Astrocyte of the hippocampus (primary cell): ENCODE data around the gene NPC1.
"Not testable (repeated sequence)": the region's sequence is repeated elsewhere in the genome, so short reads cannot be mapped to it uniquely, and the experiment has no call there.

ENCODE experiments used
- DNase-seq: peaks from one replicate; pipeline ENCODE4 v3.0.0; 2011; ENCODE audit warnings: low read depth, low spot score

Gene NPC1

DNA sequence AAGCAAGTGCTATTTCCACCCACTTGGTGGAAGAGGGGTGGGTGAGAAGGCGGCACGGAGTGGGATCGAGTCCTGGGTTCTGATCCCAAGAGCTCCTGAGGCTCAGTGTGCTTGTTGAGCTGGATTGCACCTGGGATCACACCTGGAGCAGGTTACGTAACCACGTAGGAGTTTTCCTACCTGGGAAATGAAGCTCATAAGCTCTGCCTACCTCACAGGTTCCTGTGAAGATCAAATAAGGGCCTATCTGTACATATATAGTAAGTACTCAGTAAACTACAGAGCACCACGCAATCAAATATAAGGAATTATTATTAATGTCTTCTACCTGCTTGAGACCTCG, 11.0 kb downstream of the NPC1 start:
- DNase-seq: no peak

DNA sequence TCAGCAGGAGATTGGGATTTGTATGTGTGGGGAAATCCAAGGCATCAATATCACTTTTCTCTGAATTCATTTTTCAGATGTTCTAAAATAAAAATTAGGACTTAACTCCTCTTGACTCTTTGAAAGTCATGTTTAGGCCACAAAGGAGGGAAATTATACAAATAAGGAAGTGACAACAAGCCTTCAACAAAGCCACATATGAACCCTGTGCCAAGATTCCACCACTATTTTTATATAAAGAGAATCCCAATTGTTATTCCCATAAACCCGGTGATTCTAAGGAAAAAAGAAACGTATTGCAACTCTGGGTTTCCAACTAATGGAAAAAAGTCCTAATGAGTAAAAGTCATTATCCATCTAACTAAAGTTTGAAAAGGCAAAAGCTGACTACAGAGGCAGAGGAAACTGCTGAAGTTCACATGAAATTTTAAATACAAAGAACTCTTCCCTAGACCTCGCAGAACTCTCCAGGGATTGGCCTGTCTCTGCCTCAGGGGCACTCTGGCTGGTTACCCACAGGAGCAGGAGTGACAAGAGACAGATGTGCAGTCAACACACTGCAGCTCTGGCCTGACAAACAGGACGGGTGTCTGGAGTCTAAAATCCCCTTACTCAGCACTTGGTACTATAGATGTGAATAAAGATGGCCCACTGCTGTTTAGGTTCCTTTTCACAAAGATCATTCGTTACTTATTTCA, 11.5 kb downstream of the NPC1 start:
- DNase-seq: no peak

DNA sequence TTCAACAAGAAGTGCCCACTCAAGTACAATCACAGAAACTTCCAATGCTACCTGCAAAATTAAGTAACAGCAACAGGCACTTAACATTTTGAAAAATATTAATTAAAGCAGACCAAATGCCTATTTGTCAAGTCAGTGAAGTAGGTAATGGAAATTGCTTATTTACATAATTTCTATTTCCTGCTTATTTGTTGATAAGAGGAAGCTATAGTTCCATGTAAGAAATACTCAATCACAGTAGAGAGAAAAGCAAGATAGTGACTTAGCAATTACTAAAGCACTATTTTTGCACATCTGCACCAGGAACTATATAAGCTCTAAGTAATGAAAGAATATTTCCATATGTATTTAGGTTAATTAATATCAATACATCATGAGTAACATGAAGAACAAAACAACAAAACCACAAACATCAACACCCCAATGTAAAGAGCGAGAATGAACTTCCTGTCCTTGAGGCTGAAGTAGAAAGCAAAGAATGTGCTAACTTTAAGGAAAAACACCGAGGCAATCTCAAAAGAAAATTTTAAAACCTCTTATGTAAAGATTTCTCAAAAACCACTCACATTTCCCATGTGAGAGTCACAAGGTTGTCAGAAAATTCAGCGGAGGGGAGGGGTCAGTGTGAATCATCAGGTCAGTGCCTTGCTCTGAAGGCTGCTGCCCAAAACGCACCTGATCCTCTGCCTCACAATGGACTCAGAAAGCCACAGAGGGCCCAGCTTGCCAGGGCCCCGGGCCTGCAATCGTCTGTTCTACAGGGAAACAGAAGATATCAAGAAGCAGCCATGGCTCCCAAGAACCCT, 12.5 kb downstream of the NPC1 start:
- peak; percentile 77 for DNase-seq

DNA sequence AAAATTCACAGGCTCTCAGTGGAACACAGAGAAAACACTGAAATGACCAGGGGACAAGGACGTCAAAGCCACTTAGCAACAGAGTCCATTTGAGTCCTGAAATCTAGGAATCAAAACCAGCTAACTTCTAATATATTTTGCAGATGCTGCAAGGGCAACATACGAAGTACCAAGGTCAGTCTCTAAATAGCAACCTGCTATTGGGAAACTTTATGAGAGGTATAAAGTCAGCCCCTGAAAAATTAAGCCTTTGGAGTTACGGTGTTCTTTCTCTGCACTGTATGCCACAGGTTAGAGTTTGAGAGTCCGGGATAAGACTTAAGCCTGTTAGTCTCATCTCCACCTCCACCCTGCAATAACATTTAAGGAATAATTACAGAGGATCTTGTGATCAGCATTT, 13.3 kb downstream of the NPC1 start:
- no peak for DNase-seq

DNA sequence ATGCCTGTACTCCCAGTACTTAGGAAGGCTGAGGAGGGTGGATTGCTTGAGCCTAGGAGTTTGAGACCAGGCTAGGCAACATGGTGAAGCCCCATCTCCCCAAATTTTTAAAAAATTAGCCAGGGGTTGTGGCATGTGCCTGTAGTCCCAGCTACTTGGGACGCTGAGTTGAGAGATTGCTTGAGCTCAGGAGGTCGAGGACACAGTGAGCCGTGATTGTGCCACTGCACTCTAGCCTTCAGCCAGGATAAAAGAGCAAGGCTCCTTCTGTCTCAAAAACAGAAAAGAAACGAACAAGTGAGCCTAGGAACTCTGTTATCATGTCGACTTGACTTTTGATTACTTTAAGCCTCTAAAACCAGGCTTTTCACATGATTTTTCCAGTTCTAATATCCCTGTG, 13.7 kb downstream of the NPC1 start:
- no peak for DNase-seq

DNA sequence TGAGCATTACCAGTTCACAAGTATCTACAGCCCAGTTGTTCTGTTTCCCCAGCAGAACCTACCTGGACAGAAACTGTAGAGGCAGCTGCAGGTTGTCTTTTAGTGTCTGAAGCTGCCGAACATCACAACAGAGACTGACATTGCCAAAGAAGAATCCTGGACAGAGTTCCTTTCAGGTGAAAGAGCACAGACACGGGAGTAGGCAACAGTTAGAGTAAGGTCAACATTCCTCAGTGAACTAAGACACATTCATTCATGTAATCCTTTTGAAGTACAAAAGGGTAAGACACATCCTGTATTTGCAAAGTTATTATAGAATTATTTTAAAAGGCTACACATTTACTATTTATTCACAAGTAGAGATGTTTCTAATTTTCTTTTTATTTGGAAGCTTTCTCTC, 14.3 kb downstream of the NPC1 start:
- no peak for DNase-seq

DNA sequence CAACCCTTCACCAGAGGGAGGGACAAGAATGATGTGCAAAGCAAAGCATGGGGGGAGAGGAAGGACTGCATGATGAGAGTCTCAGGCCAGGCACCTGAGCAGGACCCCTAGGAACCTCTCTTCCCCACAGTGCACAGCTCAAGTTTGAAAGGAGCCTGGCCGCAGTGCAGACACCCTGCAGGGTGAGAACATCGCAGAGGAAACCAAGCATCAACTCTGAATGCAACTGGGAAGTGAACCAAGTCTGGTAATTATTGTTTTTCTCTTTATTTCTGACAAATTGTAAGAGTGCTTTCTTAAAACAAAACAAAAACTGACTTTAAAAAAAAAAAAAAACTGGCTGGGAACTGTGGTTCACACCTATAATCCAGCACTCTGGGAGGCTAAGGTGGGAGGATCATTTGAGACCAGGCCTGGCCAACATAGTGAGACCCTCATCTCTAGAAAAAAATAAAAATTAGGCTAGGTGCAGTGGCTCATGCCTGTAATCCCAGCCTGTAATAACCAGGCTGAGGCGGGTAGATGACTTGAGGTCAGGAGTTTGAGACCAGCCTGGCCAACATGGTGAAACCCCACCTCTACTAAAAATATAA, 15.3 kb downstream of the NPC1 start:
- no peak for DNase-seq

DNA sequence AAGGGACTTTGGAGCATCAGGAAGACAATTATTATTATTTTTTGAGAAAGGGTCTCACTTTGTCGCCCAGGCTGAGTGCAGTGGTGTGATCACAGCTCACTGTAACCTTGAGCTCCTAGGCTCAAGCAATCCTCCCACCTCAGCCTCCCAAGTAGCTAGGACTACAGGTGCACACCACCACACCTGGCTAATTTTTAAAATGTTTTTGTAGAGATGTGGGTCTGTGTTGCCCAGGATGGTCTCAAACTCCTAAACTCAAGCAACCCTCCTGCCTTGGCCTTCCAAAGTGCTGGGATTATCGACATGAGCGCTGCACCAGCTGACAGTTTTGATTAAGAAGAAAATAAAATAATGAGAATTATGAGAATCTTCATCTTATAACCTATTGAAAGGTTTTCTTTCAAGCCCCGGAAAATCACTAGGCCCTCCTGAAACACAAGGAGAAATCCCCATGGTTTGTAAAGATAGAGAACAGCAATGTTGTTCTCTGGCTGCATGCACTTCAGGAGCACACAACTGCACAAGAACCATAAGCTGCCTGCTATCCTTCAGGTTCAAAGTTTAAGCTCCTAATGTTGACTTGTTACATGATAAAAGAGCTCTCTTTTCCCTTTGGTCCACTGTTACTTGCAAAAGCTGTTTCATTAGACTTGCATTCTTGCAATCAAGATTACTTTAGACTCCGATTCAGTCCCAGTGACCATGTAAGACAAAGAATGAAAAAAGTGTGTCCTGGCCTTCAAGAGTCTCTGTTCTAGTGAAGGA, 16.8 kb downstream of the NPC1 start:
- no peak for DNase-seq

DNA sequence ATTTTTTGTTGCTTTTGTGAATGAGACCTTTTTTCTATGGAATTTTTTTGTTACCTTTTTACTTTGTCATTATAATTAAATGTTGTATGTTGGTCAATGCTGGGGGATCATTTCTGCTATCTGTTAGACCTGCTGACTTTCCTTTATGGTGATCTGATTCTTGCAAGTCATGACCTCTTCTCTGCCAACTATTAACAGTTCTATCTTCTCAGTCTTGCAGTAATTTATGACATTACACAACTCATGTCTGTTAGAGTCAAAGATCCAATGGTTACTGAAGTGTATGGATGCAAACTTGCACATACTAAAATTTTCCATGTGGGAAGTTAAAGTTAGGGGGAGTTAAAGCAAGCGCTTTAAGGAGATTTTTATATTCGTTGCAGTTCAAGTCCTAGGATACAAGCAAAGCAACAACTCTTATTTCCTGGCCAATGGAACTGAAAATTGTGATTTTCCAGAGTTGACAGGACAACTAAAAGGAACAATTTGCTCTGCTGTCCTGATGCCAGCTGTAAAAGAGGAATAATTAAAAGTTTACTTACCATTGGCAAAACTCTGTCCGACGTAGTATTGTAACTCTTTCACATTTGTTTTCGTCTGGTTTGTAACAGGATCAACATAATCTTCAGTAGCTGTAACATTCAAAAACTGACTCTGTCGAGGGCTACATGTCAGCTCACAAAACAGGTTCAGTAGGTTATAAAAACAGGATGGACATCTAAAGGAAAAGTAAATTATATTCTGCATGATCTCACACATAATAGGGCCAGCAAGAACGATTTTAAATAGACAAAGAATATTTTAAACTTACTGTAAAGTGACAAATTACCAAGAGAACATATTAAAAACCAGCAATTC, 17.8 kb downstream of the NPC1 start:
- DNase-seq: no peak

DNA sequence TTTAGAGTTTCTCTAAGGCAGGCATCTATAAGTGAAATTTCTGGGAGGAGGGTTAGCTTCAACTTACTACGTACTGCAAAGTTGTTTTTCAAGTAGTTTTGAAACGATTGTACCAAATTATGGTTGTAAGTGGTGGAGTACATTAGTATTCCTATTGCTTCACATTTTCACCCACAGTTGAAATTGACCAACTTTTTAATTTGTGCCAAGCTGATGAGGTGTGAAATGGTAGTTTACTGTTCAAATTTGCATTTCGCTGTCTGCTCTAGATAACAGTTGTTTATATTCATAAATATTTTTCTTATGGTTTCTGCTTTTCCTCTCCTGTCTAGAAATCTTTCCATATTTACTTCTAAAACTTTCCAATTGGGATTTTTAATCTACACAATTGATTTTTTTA, 18.6 kb downstream of the NPC1 start:
- no peak for DNase-seq

DNA sequence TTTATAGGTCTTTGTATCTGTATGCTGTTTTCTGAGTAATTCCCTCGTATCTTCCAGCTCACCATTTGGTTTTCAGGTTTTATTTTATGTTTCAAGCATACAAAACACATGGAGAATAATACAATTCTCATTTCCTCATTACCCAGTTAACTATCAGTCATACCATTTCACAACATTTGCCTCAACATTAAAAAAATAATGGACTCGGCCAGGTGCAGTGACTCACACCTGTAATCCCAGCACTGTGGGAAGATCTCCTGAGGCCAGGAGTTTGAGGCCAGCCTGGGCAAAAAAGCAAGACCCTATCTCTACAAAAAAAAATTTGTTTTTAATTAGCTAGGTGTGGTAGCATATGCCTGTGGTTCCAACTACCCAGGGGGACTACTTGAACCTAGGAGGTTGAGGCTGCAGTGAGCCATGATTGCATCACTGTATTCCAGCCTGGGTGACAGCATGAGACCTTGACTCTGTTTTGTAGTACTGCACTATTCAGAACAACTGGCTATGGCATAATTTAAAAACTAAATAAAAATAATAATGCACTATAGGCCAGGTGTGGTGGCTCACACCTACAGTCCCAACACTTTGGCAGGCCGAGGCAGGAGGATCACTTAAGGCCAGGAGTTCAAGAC, 20.3 kb downstream of the NPC1 start:
- DNase-seq: no peak

DNA sequence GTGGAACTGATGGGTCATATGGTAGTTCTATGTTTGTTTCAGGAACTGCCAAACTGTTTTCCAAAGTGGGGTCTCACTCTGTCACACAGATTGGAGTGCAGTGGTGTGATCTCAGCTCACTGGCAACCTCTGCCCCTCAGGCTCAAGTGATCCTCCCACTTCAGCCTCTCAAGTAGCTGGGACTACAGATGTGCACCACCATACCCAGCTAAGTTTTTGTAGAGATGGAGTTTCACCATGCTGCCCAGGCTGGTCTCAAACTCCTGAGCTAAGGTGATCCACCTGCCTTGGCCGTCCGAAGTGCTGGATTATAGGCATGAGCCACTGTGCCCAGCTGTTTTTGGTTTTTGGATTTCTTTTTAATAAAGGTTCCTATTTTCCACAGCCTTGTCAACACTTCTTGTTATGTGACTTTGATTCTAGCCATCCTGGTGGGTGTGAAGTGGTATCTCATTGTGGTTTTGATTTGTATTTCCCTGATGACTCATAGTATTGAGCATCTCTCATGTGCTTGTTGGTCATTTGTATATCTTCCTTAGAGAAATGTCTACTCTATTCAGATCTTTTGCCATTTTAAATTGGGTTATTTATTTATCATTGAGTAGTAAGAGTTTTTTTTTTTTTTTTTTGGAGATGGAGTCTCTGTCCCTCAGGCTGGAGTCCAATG, 22.8 kb downstream of the NPC1 start:
- peak; percentile 22 for DNase-seq

DNA sequence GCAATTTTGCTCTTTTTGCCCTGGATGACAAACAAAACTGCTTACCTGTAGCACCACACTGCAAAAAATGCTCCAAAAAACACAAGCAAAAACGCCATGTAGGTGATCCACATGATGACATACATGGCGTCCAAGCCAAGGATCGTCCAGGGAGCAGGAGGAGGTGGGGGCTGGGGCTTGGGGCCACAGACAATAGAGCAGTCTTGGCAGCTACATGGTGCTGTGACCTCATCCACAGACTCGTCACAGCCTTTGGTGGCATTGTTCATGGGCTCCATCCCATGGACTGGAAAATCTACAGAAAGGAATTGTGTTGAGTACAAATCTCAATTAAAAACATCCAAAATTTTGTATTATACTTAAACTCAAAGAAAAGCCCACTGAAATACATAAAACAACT, 26.1 kb downstream of the NPC1 start:
- no peak for DNase-seq

DNA sequence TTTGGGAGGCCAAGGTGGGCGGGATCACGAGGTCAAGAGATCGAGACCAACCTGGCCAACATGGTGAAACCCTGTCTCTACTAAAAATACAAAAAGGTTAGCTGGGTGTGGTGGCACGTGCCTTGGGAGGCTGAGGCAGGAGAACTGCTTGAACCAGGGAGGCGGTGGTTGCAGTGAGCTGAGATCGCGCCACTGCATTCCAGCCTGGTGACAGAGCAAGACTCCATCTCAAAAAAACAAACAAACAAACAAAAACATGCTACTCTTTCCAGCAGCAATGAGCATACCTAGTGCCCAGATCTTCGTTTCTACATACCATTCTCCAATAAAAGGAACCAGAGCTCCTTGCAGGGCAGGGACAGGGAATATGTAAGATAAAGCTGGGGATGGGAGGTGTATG, 28.8 kb downstream of the NPC1 start:
- DNase-seq: not testable (repeated sequence)

DNA sequence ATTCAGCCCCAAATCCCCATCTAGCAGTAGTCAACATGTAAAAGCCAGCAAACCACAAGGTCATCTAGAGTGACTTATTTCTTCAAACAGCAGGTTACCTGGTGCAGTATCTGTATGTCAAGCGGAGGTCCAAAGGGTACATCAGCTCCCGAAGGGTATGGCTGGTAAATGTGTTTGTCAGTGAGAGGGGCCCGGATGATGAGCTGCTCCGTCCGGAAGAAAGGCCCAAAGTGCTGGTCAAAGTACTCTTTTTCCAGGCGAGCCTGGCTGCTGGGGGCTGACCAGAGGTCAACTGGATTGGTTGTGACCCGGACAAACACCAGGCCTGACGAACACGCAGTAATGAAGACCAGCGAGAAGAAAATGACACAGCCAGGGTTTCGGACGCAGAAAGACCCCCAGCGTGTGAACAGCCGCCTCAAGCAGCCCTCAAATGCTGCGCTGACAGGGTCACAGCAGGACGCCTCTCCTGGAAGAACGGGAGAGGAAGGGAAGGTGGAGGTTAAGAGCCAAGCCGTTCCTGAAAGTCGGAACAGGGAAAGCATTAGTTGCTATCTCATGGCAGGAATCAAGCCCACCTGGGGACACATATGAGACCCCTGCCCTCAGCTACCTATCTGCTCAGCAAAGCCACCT, 30.0 kb downstream of the NPC1 start:
- DNase-seq: no peak

DNA sequence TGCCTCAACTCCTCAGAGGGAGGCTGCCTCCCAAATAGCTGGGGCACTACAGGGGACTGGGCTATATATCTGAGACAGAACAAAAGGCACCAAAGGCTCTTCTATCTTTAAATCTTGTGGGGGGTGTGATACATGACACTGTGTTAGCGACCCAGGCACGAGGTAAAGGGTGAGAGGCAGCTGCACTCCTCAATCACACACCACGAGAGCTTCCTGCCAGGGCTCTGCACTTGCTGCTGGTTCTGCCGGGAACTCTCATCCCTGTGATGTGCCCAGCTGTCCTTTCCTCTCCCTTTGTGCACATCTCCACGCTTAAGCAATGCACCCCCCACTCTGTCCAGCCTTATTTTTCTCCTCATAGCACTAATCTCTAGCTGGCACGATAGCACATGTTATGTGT, 32.4 kb downstream of the NPC1 start:
- no peak for DNase-seq

DNA sequence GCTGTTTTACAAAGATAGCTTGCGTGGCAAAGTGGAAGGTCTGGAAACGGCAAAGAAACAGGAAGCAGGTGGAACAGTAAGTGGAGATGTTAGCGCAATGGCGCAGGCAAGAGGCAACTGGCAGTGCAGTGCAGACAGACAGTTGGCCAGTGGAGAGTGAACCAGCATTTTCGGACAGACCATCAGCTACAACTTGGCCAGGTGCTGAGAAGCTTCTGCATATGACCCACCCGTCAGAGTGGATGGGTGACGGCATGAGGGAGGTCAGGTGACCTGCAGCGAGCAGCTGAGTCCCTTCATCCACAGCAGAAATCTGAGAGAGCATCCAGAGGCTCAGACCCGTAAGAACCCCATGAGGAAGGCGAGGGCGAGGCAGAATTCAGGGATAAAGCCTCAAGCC, 33.8 kb downstream of the NPC1 start:
- no peak for DNase-seq

DNA sequence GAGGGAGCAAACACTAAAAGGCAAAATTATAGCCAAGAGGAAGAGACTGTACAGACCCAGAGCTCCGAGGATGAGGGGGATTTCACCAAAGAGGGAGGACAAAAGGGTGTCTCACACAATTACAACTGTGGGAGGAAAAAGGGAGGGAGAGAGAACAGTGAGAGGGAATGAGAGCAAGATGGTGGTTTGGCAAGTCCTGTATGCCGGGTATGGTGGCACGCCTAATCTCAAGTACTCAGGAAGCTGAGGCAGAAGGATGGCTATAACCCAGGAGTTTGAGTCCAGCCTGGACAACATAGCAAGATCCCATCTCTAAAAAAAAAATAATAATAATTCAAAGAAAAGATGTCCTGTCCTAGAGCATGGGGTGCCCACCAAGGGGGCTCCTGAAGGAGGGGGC, 34.3 kb downstream of the NPC1 start:
- DNase-seq: no peak

DNA sequence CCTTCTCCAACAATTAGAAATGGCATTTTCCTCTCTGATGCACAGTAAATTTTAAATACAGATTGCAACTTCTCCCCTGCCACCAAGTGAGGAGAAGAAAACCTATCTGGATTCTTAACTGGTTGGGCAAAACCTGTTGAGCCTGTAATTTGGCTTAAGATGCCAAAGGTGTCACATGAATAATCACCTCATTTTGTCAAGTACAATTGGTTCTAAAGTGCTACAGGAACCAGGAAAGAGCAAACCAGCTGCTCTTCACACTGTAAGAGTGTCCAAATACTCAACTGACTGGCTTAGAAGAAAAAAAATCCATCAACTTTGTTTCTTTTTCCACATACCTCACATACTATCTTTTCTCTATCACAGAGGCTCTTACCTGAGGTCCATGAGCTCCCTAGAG, 35.4 kb downstream of the NPC1 start:
- no peak for DNase-seq

DNA sequence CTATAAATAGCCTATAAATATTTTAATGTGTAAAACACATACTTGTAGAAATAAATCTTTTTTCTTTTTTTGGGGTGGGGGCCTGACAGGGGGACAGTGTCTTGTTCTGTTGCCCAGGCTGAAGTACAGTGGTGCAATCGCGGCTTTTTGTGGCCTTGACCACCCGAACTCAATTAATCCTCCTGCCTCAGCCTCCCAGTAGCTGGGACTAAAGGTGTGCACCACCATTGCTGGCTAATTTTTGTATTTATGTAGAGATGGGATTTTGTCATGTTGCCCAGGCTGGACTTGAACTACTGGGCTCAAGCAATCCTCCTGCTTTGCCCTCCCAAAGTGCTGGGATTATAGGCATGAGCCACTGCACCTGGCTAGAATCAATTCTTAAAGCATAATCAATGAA, 37.6 kb downstream of the NPC1 start:
- no peak for DNase-seq
